ENCODE data around the gene ZBTB16. TPM values are rescaled to one million over a fixed set of nuclear protein-coding genes. Genes with fewer than 3 reads are reported as not detected.

Gene ZBTB16
- total and polyA plus RNA-seq, 2 of the 13 experiments (the other 11 are each of a cell fraction or from before 2014, with no cell fraction given), result not detected

- WGBS (ENCODE audit: low lambda C conversion rate), result 78% methylated on average over 10 of the region's 10 CpGs
- no peak for DNase-seq (ENCODE audit: low spot score)
- peaks cover 28% of the 10 kb centered on the region for H3K4me1 ChIP-seq (ENCODE audit: insufficient read depth, low read length)
- TF ChIP-seq HHEX (CRISPR knock-in tag; IDR thresholded peaks at IDR 0.05), result no peak
- TF ChIP-seq ZNF317 (CRISPR knock-in tag; IDR thresholded peaks at IDR 0.05), result no peak
- TF ChIP-seq SNAI1 (CRISPR knock-in tag; IDR thresholded peaks at IDR 0.05; ENCODE audit: borderline replicate concordance), result no peak
- no peak for TF ChIP-seq ZNF710 (CRISPR knock-in tag; IDR thresholded peaks at IDR 0.05; ENCODE audit: borderline replicate concordance)
- no peak for TF ChIP-seq ZKSCAN5 (CRISPR knock-in tag; IDR thresholded peaks at IDR 0.05)
- no peak for TF ChIP-seq ZNF589 (CRISPR knock-in tag; conservative IDR thresholded peaks at IDR 0.05)
- TF ChIP-seq MYPOP (CRISPR knock-in tag; IDR thresholded peaks at IDR 0.05), result no peak
- TF ChIP-seq ATF1 (CRISPR knock-in tag; IDR thresholded peaks at IDR 0.05), result no peak
- no peak for TF ChIP-seq IKZF5 (CRISPR knock-in tag; IDR thresholded peaks at IDR 0.05)
- TF ChIP-seq TBP (CRISPR knock-in tag; IDR thresholded peaks at IDR 0.05), result no peak
- no peak for TF ChIP-seq STAG1 (CRISPR knock-in tag; IDR thresholded peaks at IDR 0.05)
- no peak for TF ChIP-seq ZNF674 (CRISPR knock-in tag; IDR thresholded peaks at IDR 0.05; ENCODE audit: low read depth)
- TF ChIP-seq ZBTB33 (CRISPR knock-in tag; IDR thresholded peaks at IDR 0.05), result no peak
- TF ChIP-seq KLF11 (CRISPR knock-in tag; IDR thresholded peaks at IDR 0.05), result no peak
- TF ChIP-seq ZNF704 (CRISPR knock-in tag; IDR thresholded peaks at IDR 0.05; ENCODE audit: borderline replicate concordance), result no peak
- TF ChIP-seq MTA1 (CRISPR knock-in tag; IDR thresholded peaks at IDR 0.05; ENCODE audit: borderline replicate concordance), result no peak
- TF ChIP-seq IKZF1 (IDR thresholded peaks at IDR 0.05), result no peak
- no peak for TF ChIP-seq TFDP1 (CRISPR knock-in tag; IDR thresholded peaks at IDR 0.05; ENCODE audit: borderline replicate concordance)
These were observed 31.5 kb downstream of the ZBTB16 start for GRCh38 chr11:114090976-114091375.

More at GRCh38 chr11:114090976-114091375, 31.5 kb downstream of the ZBTB16 start:
- BruUV-seq (replicated peaks), result no TSS peak
- intact Hi-C loops (cut with micrococcal nuclease; ENCODE audit: unreplicated experiment) (no loop called here), in situ Hi-C loops (cut with HindIII; ENCODE audit: extremely low pct_ligation_motif_present, low pct_unique_long_range_greater_than_20kb) (no loop called here)
- H3K4me3 ChIP-seq (replicated peaks in 1 of 3; ENCODE audit: insufficient read depth in 1 of 3, low read depth in 2 of 3, low read length in 3 of 3), result no peak overlapping the region
- ChIA-PET POLR2A (no interaction called here), CTCF (ENCODE audit: low intra/inter-chr PET ratio, low total read pairs) (no interaction called here)
- H3K79me2 ChIP-seq (ENCODE audit: insufficient read depth, low read length), result no peaks in the 10 kb centered on the region
- no peaks in the 10 kb centered on the region for H4K20me1 ChIP-seq (ENCODE audit: insufficient read depth, low read length)
- no peaks in the 10 kb centered on the region for H3K36me3 ChIP-seq (replicated peaks in 1 of 2; ENCODE audit: control insufficient read depth in 1 of 2, insufficient read depth in 2 of 2, low read length in 2 of 2)
- no peak overlapping the region for H3K27ac ChIP-seq (ENCODE audit: extremely low read length, insufficient read depth, low read length)
- H3K4me2 ChIP-seq (ENCODE audit: low read depth, low read length), result no peak overlapping the region
- FAIRE-seq (no peak), ATAC-seq (no peak)
- H3K9me3 ChIP-seq (ENCODE audit: low read length), result no peaks in the 10 kb centered on the region
- peaks cover 1 to 4% of the 10 kb centered on the region in 2 experiments; a peak in 2 of 5 replicates for H3K27me3 ChIP-seq (ENCODE audit: control insufficient read depth in 1 of 2, insufficient read depth in 2 of 2, low read length in 2 of 2)
- H2AFZ ChIP-seq (ENCODE audit: low read length), result no peak overlapping the region
- no peak overlapping the region for H3K9ac ChIP-seq (ENCODE audit: insufficient read depth, low read depth, low read length)

Data from HepG2 (cell line).